HepG2 (cell line): Measurements from ENCODE around the gene CLCN2. TPM values are rescaled to one million over a fixed set of nuclear protein-coding genes. Genes with fewer than 3 reads are reported as not detected.

ENCODE experiments used
- AHDC1 ChIP-seq: sonication (generic); formaldehyde crosslinking; IDR thresholded peaks from 2 replicates; pipeline ENCODE4 v1.5.1; 2020; ENCODE audit warnings: mild to moderate bottlenecking, missing genetic modification reagents, borderline replicate concordance
- CERS6 ChIP-seq: sonication (generic); formaldehyde crosslinking; IDR thresholded peaks from 2 replicates; pipeline ENCODE4 v1.5.0; 2020; ENCODE audit warnings: missing genetic modification reagents
- EHMT2 ChIP-seq: fragments of 200-600 bp; sonication (generic); IDR thresholded peaks from 2 replicates; pipeline ENCODE4 v1.7.0; 2017; ENCODE audit warnings: antibody characterized with exemption, low read depth, low read length, borderline replicate concordance
- HHEX ChIP-seq: IDR thresholded peaks from 2 replicates; pipeline ENCODE4 v1.6.1; 2016; ENCODE audit warnings: control low read depth
- SIN3A ChIP-seq: IDR thresholded peaks from 2 replicates; pipeline ENCODE4 v1.6.1; 2011; ENCODE audit warnings: low read depth, mild to moderate bottlenecking, control low read depth, low read length, borderline replicate concordance
- SP4 ChIP-seq: sonication (generic); formaldehyde crosslinking; IDR thresholded peaks from 2 replicates; pipeline ENCODE4 v1.8.1; 2023; ENCODE audit warnings: mild to moderate bottlenecking, missing genetic modification reagents
- TIGD3 ChIP-seq: sonication (generic); formaldehyde crosslinking; IDR thresholded peaks from 2 replicates; pipeline ENCODE4 v1.5.1; 2020; ENCODE audit warnings: mild to moderate bottlenecking, missing genetic modification reagents, borderline replicate concordance
- ZNF431 ChIP-seq: sonication (generic); formaldehyde crosslinking; IDR thresholded peaks from 2 replicates; pipeline ENCODE4 v1.9.0; 2022; ENCODE audit warnings: missing genetic modification reagents, low read depth, mild to moderate bottlenecking, borderline replicate concordance
- ZNF547 ChIP-seq: sonication (generic); formaldehyde crosslinking; IDR thresholded peaks from 2 replicates; pipeline ENCODE4 v1.5.1; 2020; ENCODE audit warnings: mild to moderate bottlenecking, missing genetic modification reagents
- polyA plus RNA-seq, 8 experiments: library from polyadenylated mRNA; depleted of rRNA in 3 of 8; stranded (reverse) in 7 of 8; unstranded in 1 of 8; fragments of >200 nt; fragmentation: Illumina TruSeq in 4 of 8; extraction: Trizol in 4 of 8; gene quantifications; 2 replicates each; pipeline versions ENCODE4 v1.2.1 to v1.2.3, GENCODE V29; 2011 to 2016; ENCODE audit warnings: low read depth in 4 of 8, missing spikeins in 1 of 8, mixed read lengths in 1 of 8; ENCODE audit not compliant: insufficient read depth in 1 of 8
- total RNA-seq, 5 experiments: library from RNA; depleted of rRNA; stranded (reverse); fragments of >200 nt; fragmentation: Illumina TruSeq; extraction: Trizol; gene quantifications; 2 replicates each; pipeline ENCODE4 v1.2.3, GENCODE V29; 2016; ENCODE audit warnings: low read depth in 1 of 5

Gene CLCN2
- total and polyA plus RNA-seq, 2 of the 13 experiments (the other 11 are each of a cell fraction or from before 2014, with no cell fraction given), result 11.4 to 13.5 TPM

GRCh38 chr3:184377882-184378445, 16.6 kb upstream of the CLCN2 start, which contains the start of gene THPO (continued):
- no peak for TF ChIP-seq TIGD3
- TF ChIP-seq EHMT2, result no peak
- peak; percentile 61; the same call in 1 of the 2 replicates for TF ChIP-seq SP4 (CRISPR knock-in tag)
- peak; percentile 84; the same call in 1 of the 2 replicates for TF ChIP-seq SIN3A
- no peak for TF ChIP-seq AHDC1 (CRISPR knock-in tag)
- TF ChIP-seq HHEX (CRISPR knock-in tag), result no peak
- TF ChIP-seq ZNF547 (CRISPR knock-in tag), result no peak
- TF ChIP-seq CERS6 (CRISPR knock-in tag), result no peak
- no peak for TF ChIP-seq ZNF431 (CRISPR knock-in tag)
